GM19351 (cell line): ENCODE results near the gene MAPT.
"Not testable (repeated sequence)": the region's sequence is repeated elsewhere in the genome, so short reads cannot be mapped to it uniquely, and the experiment has no call there.

Experiments used
- ATAC-seq: cut with Tn5 transposase; IDR thresholded peaks from one replicate; pipeline ENCODE4 v1.9.1; 2021; ENCODE audit warnings: mild to moderate bottlenecking, moderate library complexity; ENCODE audit not compliant: unreplicated experiment

MAPT gene

DNA sequence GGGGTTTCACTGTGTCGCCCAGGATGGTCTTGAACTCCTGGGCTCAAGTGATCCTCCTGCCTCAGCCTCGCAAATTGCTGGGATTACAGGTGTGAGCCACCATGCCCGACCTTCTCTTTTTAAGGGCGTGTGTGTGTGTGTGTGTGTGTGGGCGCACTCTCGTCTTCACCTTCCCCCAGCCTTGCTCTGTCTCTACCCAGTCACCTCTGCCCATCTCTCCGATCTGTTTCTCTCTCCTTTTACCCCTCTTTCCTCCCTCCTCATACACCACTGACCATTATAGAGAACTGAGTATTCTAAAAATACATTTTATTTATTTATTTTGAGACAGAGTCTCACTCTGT, 108.6 kb downstream of the MAPT start:
- ATAC-seq, result no peak

DNA sequence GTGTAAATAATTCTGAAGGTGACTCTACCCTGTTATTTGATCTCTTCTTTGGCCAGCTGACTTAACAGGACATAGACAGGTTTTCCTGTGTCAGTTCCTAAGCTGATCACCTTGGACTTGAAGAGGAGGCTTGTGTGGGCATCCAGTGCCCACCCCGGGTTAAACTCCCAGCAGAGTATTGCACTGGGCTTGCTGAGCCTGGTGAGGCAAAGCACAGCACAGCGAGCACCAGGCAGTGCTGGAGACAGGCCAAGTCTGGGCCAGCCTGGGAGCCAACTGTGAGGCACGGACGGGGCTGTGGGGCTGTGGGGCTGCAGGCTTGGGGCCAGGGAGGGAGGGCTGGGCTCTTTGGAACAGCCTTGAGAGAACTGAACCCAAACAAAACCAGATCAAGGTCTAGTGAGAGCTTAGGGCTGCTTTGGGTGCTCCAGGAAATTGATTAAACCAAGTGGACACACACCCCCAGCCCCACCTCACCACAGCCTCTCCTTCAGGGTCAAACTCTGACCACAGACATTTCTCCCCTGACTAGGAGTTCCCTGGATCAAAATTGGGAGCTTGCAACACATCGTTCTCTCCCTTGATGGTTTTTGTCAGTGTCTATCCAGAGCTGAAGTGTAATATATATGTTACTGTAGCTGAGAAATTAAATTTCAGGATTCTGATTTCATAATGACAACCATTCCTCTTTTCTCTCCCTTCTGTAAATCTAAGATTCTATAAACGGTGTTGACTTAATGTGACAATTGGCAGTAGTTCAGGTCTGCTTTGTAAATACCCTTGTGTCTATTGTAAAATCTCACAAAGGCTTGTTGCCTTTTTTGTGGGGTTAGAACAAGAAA, 109.8 kb downstream of the MAPT start:
- ATAC-seq, result no peak

DNA sequence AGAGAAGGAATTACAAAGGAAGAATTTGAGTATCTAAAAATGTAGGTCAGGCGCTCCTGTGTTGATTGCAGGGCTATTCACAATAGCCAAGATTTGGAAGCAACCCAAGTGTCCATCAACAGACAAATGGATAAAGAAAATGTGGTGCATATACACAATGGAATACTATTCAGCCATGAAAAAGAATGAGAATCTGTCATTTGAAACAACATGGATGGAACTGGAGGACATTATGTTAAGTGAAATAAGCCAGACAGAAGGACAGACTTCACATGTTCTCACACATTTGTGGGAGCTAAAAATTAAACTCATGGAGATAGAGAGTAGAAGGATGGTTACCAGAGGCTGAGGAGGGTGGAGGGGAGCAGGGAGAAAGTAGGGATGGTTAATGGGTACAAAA, 111.7 kb downstream of the MAPT start:
- ATAC-seq, result not testable (repeated sequence)

DNA sequence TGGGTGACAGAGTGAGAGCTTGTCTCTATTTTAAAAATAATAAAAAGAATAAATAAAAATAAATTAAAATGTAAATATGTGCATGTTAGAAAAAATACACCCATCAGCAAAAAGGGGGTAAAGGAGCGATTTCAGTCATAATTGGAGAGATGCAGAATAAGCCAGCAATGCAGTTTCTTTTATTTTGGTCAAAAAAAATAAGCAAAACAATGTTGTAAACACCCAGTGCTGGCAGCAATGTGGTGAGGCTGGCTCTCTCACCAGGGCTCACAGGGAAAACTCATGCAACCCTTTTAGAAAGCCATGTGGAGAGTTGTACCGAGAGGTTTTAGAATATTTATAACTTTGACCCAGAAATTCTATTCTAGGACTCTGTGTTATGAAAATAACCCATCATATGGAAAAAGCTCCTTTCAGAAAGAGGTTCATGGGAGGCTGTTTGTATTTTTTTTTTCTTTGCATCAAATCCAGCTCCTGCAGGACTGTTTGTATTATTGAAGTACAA, 113.2 kb downstream of the MAPT start:
- no peak for ATAC-seq

DNA sequence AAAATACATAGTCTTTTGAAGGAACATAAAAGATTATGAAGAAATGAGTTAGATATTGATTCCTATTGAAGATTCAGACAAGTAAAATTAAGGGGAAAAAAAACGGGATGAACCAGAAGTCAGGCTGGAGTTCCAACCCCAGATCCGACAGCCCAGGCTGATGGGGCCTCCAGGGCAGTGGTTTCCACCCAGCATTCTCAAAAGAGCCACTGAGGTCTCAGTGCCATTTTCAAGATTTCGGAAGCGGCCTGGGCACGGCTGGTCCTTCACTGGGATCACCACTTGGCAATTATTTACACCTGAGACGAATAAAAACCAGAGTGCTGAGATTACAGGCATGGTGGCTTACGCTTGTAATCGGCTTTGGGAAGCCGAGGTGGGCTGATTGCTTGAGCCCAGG, 114.2 kb downstream of the MAPT start:
- no peak for ATAC-seq

DNA sequence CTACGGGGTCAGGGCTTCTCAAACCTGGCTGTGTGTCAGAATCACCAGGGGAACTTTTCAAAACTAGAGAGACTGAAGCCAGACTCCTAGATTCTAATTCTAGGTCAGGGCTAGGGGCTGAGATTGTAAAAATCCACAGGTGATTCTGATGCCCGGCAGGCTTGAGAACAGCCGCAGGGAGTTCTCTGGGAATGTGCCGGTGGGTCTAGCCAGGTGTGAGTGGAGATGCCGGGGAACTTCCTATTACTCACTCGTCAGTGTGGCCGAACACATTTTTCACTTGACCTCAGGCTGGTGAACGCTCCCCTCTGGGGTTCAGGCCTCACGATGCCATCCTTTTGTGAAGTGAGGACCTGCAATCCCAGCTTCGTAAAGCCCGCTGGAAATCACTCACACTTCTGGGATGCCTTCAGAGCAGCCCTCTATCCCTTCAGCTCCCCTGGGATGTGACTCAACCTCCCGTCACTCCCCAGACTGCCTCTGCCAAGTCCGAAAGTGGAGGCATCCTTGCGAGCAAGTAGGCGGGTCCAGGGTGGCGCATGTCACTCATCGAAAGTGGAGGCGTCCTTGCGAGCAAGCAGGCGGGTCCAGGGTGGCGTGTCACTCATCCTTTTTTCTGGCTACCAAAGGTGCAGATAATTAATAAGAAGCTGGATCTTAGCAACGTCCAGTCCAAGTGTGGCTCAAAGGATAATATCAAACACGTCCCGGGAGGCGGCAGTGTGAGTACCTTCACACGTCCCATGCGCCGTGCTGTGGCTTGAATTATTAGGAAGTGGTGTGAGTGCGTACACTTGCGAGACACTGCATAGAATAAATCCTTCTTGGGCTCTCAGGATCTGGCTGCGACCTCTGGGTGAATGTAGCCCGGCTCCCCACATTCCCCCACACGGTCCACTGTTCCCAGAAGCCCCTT, 115.6 kb downstream of the MAPT start:
- no peak for ATAC-seq

DNA sequence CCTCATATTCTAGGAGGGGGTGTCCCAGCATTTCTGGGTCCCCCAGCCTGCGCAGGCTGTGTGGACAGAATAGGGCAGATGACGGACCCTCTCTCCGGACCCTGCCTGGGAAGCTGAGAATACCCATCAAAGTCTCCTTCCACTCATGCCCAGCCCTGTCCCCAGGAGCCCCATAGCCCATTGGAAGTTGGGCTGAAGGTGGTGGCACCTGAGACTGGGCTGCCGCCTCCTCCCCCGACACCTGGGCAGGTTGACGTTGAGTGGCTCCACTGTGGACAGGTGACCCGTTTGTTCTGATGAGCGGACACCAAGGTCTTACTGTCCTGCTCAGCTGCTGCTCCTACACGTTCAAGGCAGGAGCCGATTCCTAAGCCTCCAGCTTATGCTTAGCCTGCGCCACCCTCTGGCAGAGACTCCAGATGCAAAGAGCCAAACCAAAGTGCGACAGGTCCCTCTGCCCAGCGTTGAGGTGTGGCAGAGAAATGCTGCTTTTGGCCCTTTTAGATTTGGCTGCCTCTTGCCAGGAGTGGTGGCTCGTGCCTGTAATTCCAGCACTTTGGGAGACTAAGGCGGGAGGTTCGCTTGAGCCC, 116.3 kb downstream of the MAPT start:
- no peak for ATAC-seq

DNA sequence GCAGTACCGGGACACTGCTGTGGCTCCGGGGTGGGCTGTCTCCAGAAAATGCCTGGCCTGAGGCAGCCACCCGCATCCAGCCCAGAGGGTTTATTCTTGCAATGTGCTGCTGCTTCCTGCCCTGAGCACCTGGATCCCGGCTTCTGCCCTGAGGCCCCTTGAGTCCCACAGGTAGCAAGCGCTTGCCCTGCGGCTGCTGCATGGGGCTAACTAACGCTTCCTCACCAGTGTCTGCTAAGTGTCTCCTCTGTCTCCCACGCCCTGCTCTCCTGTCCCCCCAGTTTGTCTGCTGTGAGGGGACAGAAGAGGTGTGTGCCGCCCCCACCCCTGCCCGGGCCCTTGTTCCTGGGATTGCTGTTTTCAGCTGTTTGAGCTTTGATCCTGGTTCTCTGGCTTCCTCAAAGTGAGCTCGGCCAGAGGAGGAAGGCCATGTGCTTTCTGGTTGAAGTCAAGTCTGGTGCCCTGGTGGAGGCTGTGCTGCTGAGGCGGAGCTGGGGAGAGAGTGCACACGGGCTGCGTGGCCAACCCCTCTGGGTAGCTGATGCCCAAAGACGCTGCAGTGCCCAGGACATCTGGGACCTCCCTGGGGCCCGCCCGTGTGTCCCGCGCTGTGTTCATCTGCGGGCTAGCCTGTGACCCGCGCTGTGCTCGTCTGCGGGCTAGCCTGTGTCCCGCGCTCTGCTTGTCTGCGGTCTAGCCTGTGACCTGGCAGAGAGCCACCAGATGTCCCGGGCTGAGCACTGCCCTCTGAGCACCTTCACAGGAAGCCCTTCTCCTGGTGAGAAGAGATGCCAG, 117.6 kb downstream of the MAPT start:
- no peak for ATAC-seq

DNA sequence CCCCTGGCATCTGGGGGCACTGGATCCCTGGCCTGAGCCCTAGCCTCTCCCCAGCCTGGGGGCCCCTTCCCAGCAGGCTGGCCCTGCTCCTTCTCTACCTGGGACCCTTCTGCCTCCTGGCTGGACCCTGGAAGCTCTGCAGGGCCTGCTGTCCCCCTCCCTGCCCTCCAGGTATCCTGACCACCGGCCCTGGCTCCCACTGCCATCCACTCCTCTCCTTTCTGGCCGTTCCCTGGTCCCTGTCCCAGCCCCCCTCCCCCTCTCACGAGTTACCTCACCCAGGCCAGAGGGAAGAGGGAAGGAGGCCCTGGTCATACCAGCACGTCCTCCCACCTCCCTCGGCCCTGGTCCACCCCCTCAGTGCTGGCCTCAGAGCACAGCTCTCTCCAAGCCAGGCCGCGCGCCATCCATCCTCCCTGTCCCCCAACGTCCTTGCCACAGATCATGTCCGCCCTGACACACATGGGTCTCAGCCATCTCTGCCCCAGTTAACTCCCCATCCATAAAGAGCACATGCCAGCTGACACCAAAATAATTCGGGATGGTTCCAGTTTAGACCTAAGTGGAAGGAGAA, 118.2 kb downstream of the MAPT start:
- ATAC-seq, result no peak

DNA sequence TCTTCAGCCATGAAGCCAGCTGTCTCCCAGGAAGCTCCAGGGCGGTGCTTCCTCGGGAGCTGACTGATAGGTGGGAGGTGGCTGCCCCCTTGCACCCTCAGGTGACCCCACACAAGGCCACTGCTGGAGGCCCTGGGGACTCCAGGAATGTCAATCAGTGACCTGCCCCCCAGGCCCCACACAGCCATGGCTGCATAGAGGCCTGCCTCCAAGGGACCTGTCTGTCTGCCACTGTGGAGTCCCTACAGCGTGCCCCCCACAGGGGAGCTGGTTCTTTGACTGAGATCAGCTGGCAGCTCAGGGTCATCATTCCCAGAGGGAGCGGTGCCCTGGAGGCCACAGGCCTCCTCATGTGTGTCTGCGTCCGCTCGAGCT, 118.8 kb downstream of the MAPT start:
- ATAC-seq, result no peak

DNA sequence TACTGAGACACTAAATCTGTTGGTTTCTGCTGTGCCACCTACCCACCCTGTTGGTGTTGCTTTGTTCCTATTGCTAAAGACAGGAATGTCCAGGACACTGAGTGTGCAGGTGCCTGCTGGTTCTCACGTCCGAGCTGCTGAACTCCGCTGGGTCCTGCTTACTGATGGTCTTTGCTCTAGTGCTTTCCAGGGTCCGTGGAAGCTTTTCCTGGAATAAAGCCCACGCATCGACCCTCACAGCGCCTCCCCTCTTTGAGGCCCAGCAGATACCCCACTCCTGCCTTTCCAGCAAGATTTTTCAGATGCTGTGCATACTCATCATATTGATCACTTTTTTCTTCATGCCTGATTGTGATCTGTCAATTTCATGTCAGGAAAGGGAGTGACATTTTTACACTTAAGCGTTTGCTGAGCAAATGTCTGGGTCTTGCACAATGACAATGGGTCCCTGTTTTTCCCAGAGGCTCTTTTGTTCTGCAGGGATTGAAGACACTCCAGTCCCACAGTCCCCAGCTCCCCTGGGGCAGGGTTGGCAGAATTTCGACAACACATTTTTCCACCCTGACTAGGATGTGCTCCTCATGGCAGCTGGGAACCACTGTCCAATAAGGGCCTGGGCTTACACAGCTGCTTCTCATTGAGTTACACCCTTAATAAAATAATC, 119.3 kb downstream of the MAPT start:
- no peak for ATAC-seq

DNA sequence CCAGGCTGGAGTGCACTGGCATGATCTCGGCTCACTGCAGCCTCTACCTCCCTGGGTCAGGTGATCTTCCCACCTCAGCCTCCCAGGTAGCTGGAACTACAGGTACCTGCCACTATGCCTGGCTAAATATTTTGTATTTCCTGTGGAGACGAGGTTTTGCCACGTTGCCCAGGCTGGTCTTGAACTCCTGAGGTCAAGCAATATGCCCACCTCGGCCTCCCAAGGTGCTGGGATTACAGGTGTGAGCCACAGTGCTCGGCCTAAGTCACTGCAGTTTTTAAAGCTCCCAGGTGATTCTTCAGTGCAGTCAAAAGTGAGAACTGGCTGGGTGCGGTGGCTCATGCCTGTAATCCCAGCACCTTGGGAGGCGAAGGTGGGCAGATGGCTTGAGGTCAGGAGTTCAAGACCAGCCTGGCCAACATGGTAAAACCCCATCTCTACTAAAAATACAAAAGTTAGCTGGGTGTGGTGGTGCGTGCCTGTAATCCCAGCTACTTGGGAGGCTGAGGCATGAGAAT, 125.1 kb downstream of the MAPT start:
- ATAC-seq, result not testable (repeated sequence)

DNA sequence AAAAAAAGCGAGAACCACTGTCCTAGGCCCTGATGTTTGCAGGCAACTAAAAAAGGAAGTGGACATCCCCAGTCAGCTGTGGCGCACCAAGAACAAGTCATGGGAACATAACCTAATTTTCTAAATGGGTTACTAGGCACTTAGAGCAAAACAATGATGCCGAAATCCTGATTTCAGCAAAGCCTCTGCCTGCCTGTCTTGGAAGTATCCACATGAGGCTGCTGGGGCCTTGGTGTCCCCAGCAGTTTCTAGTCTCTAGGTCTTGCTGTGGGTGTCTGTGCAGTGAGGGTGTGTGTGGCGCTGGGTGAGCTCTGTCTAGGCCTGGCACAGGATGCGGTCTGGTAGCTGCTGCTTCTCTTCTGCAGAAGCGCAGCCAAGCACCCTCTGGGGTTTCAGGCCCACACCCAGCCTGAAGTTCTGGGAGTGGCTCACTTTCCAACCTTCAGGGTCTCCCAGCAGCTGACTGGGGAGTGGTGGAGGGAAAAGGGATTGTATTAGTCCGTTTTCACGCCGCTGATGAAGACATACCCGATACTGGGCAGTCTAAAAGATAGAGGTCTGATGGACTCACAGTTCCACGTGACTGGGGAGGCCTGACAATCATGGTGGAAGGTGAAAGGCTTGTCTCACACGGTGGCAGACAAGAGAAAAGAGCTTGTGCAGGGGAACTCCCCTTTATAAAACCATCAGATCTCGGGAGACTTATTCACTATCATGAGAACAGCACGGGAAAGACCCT, 125.8 kb downstream of the MAPT start:
- no peak for ATAC-seq

DNA sequence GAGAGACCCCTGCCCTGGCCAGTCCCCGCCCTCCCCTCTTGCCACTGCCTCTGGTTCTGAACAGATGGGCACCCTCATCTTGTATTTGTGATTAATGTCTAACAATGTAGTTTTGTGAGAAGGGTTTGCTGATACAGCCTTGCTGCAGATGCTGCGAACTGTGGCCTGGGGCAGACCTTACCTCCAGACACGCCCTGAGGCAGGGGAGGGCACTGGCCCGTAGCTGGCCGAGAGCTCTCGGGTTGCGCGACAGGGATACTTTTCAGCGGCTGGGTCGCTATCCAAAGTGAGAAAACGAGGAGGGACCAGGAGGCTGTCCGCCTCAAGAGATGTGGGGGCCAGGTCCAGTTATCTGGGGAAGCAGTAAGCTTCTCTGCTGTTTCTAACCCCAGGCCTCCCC, 126.6 kb downstream of the MAPT start:
- no peak for ATAC-seq

DNA sequence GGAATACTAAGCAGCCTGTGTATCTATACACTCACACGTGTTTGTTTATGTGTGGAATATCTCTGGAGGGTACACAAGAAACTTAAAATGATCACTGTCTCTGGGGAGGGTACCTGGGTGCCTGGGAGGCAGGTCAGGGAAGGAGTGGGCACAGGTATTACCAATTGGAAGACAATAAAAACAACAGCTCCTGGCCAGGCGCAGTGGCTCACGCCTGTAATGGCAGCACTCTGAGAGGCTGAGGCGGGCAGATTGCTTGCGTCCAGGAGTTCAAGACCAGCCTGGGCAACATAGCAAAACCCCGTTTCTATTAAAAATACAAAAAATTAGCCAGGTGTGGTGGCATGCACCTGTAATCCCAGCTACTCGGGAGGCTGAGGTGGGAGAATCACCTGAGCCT, 129.0 kb downstream of the MAPT start:
- not testable (repeated sequence) for ATAC-seq

DNA sequence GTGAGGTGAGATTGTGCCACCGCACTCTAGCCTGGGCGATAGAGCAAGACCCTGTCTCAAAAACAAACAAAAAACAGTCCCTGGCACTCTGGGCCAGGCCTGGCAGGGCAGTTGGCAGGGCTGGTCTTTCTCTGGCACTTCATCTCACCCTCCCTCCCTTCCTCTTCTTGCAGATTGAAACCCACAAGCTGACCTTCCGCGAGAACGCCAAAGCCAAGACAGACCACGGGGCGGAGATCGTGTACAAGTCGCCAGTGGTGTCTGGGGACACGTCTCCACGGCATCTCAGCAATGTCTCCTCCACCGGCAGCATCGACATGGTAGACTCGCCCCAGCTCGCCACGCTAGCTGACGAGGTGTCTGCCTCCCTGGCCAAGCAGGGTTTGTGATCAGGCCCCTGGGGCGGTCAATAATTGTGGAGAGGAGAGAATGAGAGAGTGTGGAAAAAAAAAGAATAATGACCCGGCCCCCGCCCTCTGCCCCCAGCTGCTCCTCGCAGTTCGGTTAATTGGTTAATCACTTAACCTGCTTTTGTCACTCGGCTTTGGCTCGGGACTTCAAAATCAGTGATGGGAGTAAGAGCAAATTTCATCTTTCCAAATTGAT, 129.5 kb downstream of the MAPT start:
- no peak for ATAC-seq

DNA sequence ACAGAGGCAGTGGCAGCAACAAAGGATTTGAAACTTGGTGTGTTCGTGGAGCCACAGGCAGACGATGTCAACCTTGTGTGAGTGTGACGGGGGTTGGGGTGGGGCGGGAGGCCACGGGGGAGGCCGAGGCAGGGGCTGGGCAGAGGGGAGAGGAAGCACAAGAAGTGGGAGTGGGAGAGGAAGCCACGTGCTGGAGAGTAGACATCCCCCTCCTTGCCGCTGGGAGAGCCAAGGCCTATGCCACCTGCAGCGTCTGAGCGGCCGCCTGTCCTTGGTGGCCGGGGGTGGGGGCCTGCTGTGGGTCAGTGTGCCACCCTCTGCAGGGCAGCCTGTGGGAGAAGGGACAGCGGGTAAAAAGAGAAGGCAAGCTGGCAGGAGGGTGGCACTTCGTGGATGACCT, 130.2 kb downstream of the MAPT start:
- no peak for ATAC-seq

DNA sequence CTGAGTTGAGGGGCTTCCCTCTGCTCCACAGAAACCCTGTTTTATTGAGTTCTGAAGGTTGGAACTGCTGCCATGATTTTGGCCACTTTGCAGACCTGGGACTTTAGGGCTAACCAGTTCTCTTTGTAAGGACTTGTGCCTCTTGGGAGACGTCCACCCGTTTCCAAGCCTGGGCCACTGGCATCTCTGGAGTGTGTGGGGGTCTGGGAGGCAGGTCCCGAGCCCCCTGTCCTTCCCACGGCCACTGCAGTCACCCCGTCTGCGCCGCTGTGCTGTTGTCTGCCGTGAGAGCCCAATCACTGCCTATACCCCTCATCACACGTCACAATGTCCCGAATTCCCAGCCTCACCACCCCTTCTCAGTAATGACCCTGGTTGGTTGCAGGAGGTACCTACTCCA, 130.7 kb downstream of the MAPT start:
- ATAC-seq, result no peak
